SK-N-SH (cell line): ENCODE measurements around the gene ACYP2.

ENCODE experiments used
- TEAD4 ChIP-seq: IDR thresholded peaks from 2 replicates; pipeline ENCODE4 v1.4.0; 2012; ENCODE audit warnings: mild to moderate bottlenecking, borderline replicate concordance; ENCODE audit not compliant: insufficient read depth
- TF ChIP-seq, protein P1 (sequence below): fragments of 200-600 bp; sonication (generic); IDR thresholded peaks from 2 replicates; pipeline ENCODE4 v1.6.1; 2017; ENCODE audit warnings: antibody characterized with exemption, mild to moderate bottlenecking, moderate library complexity

- TF ChIP-seq TEAD4 = no peak
- TF ChIP-seq, protein P1, sequence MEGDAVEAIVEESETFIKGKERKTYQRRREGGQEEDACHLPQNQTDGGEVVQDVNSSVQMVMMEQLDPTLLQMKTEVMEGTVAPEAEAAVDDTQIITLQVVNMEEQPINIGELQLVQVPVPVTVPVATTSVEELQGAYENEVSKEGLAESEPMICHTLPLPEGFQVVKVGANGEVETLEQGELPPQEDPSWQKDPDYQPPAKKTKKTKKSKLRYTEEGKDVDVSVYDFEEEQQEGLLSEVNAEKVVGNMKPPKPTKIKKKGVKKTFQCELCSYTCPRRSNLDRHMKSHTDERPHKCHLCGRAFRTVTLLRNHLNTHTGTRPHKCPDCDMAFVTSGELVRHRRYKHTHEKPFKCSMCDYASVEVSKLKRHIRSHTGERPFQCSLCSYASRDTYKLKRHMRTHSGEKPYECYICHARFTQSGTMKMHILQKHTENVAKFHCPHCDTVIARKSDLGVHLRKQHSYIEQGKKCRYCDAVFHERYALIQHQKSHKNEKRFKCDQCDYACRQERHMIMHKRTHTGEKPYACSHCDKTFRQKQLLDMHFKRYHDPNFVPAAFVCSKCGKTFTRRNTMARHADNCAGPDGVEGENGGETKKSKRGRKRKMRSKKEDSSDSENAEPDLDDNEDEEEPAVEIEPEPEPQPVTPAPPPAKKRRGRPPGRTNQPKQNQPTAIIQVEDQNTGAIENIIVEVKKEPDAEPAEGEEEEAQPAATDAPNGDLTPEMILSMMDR = no peak
Observed at GRCh38 chr2:54226260-54226659, 110.8 kb downstream of the ACYP2 start.
